GM18519 (cell line): ENCODE data around the gene DTYMK.
"Not testable (repeated sequence)": the region's sequence is repeated elsewhere in the genome, so short reads cannot be mapped to it uniquely, and the experiment has no call there.

Experiments used
- ATAC-seq: cut with Tn5 transposase; IDR thresholded peaks from one replicate; pipeline ENCODE4 v1.9.1; 2021; ENCODE audit warnings: mild to moderate bottlenecking, moderate library complexity; ENCODE audit not compliant: unreplicated experiment, low FRiP score

The DTYMK gene

GRCh38 chr2:241673189-241673663 is 13.4 kb downstream of the DTYMK start:
- no peak for ATAC-seq

- ATAC-seq = no peak
These were observed 14.1 kb downstream of the DTYMK start for GRCh38 chr2:241672243-241673188.

- no peak for ATAC-seq
These were observed 15.0 kb downstream of the DTYMK start for GRCh38 chr2:241671457-241672240.

- no peak for ATAC-seq
These were observed 16.1 kb downstream of the DTYMK start for GRCh38 chr2:241670333-241671110.

- no peak for ATAC-seq
These were observed 17.8 kb downstream of the DTYMK start for GRCh38 chr2:241668839-241669238.

- no peak for ATAC-seq
These were observed 18.3 kb downstream of the DTYMK start for GRCh38 chr2:241668354-241668753.

- no peak for ATAC-seq
These were observed 19.8 kb downstream of the DTYMK start for GRCh38 chr2:241666627-241667400.

GRCh38 chr2:241665731-241666440 is 20.7 kb downstream of the DTYMK start:
- ATAC-seq = no peak

- not testable (repeated sequence) for ATAC-seq
These were observed 23.9 kb downstream of the DTYMK start for GRCh38 chr2:241662731-241663130.

- ATAC-seq = no peak
These were observed 25.9 kb downstream of the DTYMK start for GRCh38 chr2:241660593-241661213.

- ATAC-seq = no peak
These were observed 27.4 kb downstream of the DTYMK start for GRCh38 chr2:241659150-241659739.

GRCh38 chr2:241658296-241658695 is 28.3 kb downstream of the DTYMK start:
- no peak for ATAC-seq

- no peak for ATAC-seq
These were observed 28.8 kb downstream of the DTYMK start for GRCh38 chr2:241657786-241658254.

GRCh38 chr2:241656190-241656741 is 30.3 kb downstream of the DTYMK start:
- no peak for ATAC-seq

GRCh38 chr2:241655516-241656189 is 31.0 kb downstream of the DTYMK start:
- no peak for ATAC-seq

- no peak for ATAC-seq
These were observed 32.1 kb downstream of the DTYMK start for GRCh38 chr2:241654551-241654950.

GRCh38 chr2:241653210-241653750 is 33.3 kb downstream of the DTYMK start:
- no peak for ATAC-seq
